Myocyte (in vitro differentiated cells): ENCODE data around the gene OR3A1. TPM values are rescaled to one million over a fixed set of nuclear protein-coding genes. Genes with fewer than 3 reads are reported as not detected.
"Not testable (repeated sequence)": the region's sequence is repeated elsewhere in the genome, so short reads cannot be mapped to it uniquely, and the experiment has no call there.

Experiments
- DNase-seq: peaks from one replicate; pipeline ENCODE4 v3.0.0-alpha.2; 2012; ENCODE audit warnings: low read depth
- polyA plus RNA-seq: library from polyadenylated mRNA; unstranded; fragments of >200 nt; gene quantifications from one replicate; pipeline ENCODE4 v1.2.1, GENCODE V29; 2012; ENCODE audit warnings: missing spikeins
- total RNA-seq: library from RNA; depleted of rRNA; stranded (reverse); fragments of >200 nt; gene quantifications from 2 replicates; pipeline ENCODE4 v1.2.3, GENCODE V29; 2014

Gene OR3A1, protein sequence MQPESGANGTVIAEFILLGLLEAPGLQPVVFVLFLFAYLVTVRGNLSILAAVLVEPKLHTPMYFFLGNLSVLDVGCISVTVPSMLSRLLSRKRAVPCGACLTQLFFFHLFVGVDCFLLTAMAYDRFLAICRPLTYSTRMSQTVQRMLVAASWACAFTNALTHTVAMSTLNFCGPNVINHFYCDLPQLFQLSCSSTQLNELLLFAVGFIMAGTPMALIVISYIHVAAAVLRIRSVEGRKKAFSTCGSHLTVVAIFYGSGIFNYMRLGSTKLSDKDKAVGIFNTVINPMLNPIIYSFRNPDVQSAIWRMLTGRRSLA
- total RNA-seq, result not detected in 2 replicates
- not detected for polyA plus RNA-seq

DNA sequence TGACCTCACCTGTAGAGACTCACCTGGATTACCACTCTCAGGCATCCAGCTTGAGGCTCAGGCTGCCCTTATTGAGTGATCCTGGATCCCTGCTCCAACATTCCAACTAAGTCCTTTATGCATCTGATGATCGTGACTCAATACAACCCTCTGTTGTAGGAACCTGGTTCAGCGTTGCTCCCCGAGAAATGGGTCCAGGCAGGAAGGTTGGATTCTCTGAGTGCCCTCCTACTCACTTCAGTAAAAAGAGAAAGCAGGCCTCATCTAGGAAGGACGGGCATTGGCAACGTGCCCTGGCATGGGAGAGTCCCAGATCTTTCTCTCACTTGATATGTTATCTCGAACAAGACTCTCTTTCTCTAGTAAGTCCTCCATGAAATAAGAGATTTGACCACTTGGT, at the start of gene OR3A1:
TSS of gene OR3A1 (minus strand) at position 101 of the 400 bp plus-strand sequence. CDS start 5,778 bp downstream, outside the sequence.
- DNase-seq, result no peak

DNA sequence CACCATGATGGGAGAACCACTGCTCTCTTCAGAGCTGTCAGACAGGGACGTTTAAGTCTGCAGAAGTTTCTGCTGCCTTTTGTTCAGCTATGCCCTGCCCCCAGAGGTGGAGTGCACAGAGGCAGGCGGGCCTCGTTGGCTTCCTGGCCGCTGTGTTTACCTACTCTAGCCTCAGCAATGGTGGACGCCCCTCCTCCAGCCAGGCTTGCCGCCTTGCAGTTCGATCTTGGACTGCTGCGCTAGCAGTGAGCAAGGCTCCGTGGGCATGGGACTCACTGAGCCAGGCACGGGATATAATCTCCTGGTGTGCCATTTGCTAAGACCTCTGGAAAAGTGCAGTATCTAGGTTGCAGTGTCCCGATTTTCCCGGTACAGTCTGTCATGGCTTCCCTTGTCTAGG, 44.6 kb upstream of the OR3A1 start:
- DNase-seq, result not testable (repeated sequence)

DNA sequence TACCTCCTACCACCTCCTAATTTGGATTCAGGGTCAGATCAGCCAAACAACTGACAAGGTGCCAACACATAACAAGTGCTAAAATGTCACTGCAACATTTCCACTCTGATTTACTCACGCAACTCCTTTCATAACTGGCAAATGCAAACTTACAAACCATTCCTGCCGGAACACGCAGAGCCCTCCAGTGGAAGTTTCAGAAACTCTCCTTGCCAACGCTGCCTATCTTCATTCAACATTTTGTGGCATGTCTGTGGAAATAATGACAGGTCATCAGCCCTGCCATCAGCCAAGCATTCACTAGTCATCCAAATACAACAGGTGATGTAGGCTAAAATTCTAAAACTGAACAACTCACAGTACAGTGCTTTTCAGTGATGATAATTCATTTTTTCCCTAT, 37.7 kb upstream of the OR3A1 start:
- DNase-seq, result no peak

GRCh38 chr17:3318336-3318735, 20.2 kb upstream of the OR3A1 start:
- DNase-seq, result no peak

DNA sequence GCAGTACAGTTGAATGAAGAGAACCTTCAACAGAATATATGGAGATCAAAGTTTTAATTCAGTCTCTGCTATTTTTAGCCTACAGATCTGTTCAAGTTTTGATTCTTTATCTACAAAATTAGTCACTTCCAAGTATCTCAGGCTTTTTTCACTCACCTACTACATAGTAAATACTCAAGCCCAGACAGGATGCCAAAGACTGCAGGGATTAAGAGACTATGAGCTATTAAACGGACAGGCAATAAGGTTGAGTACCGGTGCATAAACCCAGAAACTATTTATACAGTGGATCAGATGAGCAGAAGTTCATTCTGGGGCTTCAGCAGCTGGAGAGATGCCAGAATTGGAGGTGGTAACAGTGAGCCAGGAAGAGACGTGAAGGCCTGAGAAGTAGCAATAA, 18.7 kb upstream of the OR3A1 start:
- no peak for DNase-seq

GRCh38 chr17:3308603-3309002, 10.4 kb upstream of the OR3A1 start:
- DNase-seq, result no peak

DNA sequence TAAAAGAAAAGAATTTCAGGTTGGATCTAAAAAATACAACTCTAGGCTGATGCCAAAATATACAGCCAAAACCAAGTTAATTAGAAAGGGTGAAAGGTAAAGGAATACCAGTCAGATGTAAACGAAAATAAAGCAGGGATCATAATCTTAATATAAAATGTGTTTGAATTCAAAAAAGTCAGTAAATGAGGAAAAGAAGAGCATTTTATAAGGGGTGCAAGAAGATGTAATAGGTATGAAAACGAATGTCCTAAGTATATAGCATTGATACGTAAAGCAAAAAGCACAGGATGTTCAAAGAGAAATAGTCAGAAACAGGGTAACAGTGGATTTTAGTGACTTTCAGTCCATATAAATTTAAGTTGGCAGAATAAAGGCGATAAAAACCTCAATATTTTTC, 2.5 kb downstream of the OR3A1 start:
- no peak for DNase-seq

GRCh38 chr17:3293548-3293947, 4.6 kb downstream of the OR3A1 start:
- DNase-seq, result not testable (repeated sequence)

DNA sequence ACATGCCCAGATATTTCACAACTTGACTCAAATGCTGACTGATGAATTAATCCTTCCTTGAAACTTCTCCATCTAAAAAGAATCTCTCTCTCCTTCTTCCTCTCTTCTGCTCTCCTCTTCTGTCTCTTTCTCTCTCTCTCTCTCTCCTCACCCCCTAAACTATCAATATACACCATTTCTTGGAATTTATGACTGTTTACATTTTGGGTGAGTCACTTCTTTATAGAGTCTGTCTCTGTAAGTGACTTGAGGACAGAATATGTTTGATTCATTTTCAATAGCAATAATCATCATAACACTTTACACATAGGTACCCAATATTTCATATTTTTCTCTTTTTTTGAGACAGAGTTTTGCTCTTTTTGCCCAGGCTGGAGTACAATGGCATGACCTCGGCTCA, 15.3 kb downstream of the OR3A1 start:
- DNase-seq, result no peak

- DNase-seq, result no peak
Measured at GRCh38 chr17:3276126-3276525, 22.0 kb downstream of the OR3A1 start.

- no peak for DNase-seq
Measured at GRCh38 chr17:3271072-3271848, 26.9 kb downstream of the OR3A1 start.

- no peak for DNase-seq
Measured at GRCh38 chr17:3260600-3260999, 37.6 kb downstream of the OR3A1 start.

- no peak for DNase-seq
Measured at GRCh38 chr17:3260163-3260562, 38.0 kb downstream of the OR3A1 start.

DNA sequence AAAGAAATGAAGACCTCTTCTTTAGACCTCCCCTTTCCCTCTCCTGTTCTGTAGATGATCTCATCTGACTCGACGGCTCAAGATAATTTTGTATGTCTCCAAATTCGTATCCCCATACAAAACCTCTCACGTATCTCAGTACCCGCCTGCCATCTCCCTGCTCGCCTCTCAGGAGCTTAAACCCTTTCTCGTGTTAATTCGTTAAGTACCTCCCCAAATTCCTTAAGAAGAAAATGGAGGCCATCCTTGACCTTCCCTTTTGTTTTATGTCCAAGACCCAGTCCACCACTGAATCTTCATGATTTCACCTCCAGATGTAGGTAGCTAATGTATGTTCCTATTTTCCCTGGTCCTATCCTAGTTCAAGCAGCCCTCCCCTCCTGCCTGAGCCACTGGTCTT, 41.6 kb downstream of the OR3A1 start:
- no peak for DNase-seq

DNA sequence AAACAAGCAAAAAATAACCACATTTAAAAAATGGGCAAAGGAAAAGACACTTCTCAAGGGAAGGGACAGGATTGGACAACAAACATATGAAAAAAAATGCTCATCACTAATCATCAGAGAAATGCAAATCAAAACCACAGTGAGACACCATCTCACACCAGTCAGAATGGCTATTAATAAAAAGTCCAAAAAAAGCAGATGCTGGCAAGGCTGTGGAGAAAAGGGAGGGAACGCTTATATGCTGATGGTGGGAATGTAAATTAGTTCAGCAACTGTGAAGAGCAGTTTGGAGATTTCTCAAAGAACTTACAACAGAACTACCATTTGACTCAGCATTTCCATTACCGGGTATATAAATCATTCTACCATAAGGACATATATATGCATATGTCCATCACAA, 49.1 kb downstream of the OR3A1 start:
- not testable (repeated sequence) for DNase-seq

- DNase-seq, result not testable (repeated sequence)
Measured at GRCh38 chr17:3244841-3245240, 53.3 kb downstream of the OR3A1 start.

- DNase-seq, result not testable (repeated sequence)
Measured at GRCh38 chr17:3241044-3241443, 57.1 kb downstream of the OR3A1 start.

Other genes starting within 250 kb of the OR3A1 start
- not detected in 2 replicates for gene OR1D5, start 234.8 kb downstream of the OR3A1 start, total RNA-seq
- gene OR1D2, start 193.9 kb downstream of the OR3A1 start, total RNA-seq, result not detected in 2 replicates
- not detected in 2 replicates for gene OR1G1, start 170.8 kb downstream of the OR3A1 start, total RNA-seq
- gene OR1A2, start 100.8 kb downstream of the OR3A1 start, total RNA-seq, result not detected in 2 replicates
- not detected in 2 replicates for gene OR1A1, start 90.7 kb downstream of the OR3A1 start, total RNA-seq
- not detected in 2 replicates for gene OR3A2, start 87.9 kb upstream of the OR3A1 start, total RNA-seq
- gene OR1E1, start 100.0 kb upstream of the OR3A1 start, total RNA-seq, result not detected in 2 replicates
- gene OR3A3, start 113.0 kb upstream of the OR3A1 start, total RNA-seq, result not detected in 2 replicates
- gene OR1E2, start 135.5 kb upstream of the OR3A1 start, total RNA-seq, result not detected in 2 replicates
- not detected in 2 replicates for gene SPATA22, start 173.5 kb upstream of the OR3A1 start, total RNA-seq
- gene ASPA, start 177.6 kb upstream of the OR3A1 start, total RNA-seq, result 0.03 and 0.05 TPM in 2 replicates